KOPT-K1 (cell line): ENCODE measurements around the gene NFKB2.
A peak's percentile ranks its signal among the peaks of the same experiment; 100 is the strongest.

Experiments used
- H3K27ac ChIP-seq: fragments of 200-600 bp; sonication (generic); 2 replicates; pipeline ENCODE4 v1.5.1; 2016; ENCODE audit warnings: antibody characterized with exemption, mild to moderate bottlenecking, low read depth, low read length; ENCODE audit not compliant: poor library complexity, severe bottlenecking
- H3K36me3 ChIP-seq: fragments of 200-600 bp; sonication (generic); 2 replicates; pipeline ENCODE4 v1.5.1; 2017; ENCODE audit warnings: antibody characterized with exemption, mild to moderate bottlenecking, low read length, moderate library complexity; ENCODE audit not compliant: insufficient read depth
- H3K9me3 ChIP-seq: fragments of 200-600 bp; sonication (generic); 2 replicates; pipeline ENCODE4 v1.5.1; 2017; ENCODE audit warnings: antibody characterized with exemption, low read length, mild to moderate bottlenecking; ENCODE audit not compliant: insufficient read depth, poor library complexity, severe bottlenecking

NFKB2 gene

GRCh38 chr10:102395400-102396316, at the start of gene NFKB2:
Gene NFKB2, plus strand, starts transcription at chr10:102395705. Its CDS starts 255 bp downstream, at chr10:102395960.
- Histone ChIP-seq H3K9me3 (no peaks in the 10 kb centered on the region), H3K27ac (peak within 1 kb of the TSS; percentile 66), H3K36me3 (no peaks in the 10 kb centered on the region)

GRCh38 chr10:102347236-102347828, 48.2 kb upstream of the NFKB2 start:
- H3K9me3 ChIP-seq = no peaks in the 10 kb centered on the region
- no peak overlapping the region for H3K27ac ChIP-seq
- peaks cover 63% of the 10 kb centered on the region for H3K36me3 ChIP-seq

GRCh38 chr10:102352066-102352715, 43.3 kb upstream of the NFKB2 start:
- H3K36me3 ChIP-seq = peaks cover 72% of the 10 kb centered on the region
- no peaks in the 10 kb centered on the region for H3K9me3 ChIP-seq
- no peak overlapping the region for H3K27ac ChIP-seq

- H3K27ac ChIP-seq = no peak overlapping the region
- peaks cover 76% of the 10 kb centered on the region for H3K36me3 ChIP-seq
- H3K9me3 ChIP-seq = no peaks in the 10 kb centered on the region
Observed at GRCh38 chr10:102354451-102354850, 41.1 kb upstream of the NFKB2 start.

- H3K36me3 ChIP-seq = peaks cover 91% of the 10 kb centered on the region
- no peaks in the 10 kb centered on the region for H3K9me3 ChIP-seq
- no peak overlapping the region for H3K27ac ChIP-seq
Observed at GRCh38 chr10:102358712-102359382, 36.7 kb upstream of the NFKB2 start.

- H3K9me3 ChIP-seq = no peaks in the 10 kb centered on the region
- H3K36me3 ChIP-seq = peaks cover 93% of the 10 kb centered on the region
- no peak overlapping the region for H3K27ac ChIP-seq
Observed at GRCh38 chr10:102367441-102367840, 28.1 kb upstream of the NFKB2 start.

GRCh38 chr10:102368077-102368476, 27.4 kb upstream of the NFKB2 start:
- no peaks in the 10 kb centered on the region for H3K9me3 ChIP-seq
- no peak overlapping the region for H3K27ac ChIP-seq
- peaks cover 93% of the 10 kb centered on the region for H3K36me3 ChIP-seq

- peaks cover 100% of the 10 kb centered on the region for H3K36me3 ChIP-seq
Observed at GRCh38 chr10:102371295-102371694, 24.2 kb upstream of the NFKB2 start.

GRCh38 chr10:102375250-102375649, 20.3 kb upstream of the NFKB2 start:
- Histone ChIP-seq H3K36me3 (peaks cover 97% of the 10 kb centered on the region), H3K9me3 (no peaks in the 10 kb centered on the region), H3K27ac (no peak overlapping the region)

More at GRCh38 chr10:102371295-102371694, 24.2 kb upstream of the NFKB2 start:
- no peak overlapping the region for H3K27ac ChIP-seq
- H3K9me3 ChIP-seq = no peaks in the 10 kb centered on the region

- Histone ChIP-seq H3K27ac (no peak overlapping the region), H3K9me3 (no peaks in the 10 kb centered on the region), H3K36me3 (peaks cover 97% of the 10 kb centered on the region)
Observed at GRCh38 chr10:102375867-102376266, 19.6 kb upstream of the NFKB2 start.

- H3K36me3 ChIP-seq = peaks cover 97% of the 10 kb centered on the region
- H3K9me3 ChIP-seq = no peaks in the 10 kb centered on the region
- no peak overlapping the region for H3K27ac ChIP-seq
Observed at GRCh38 chr10:102376901-102377300, 18.6 kb upstream of the NFKB2 start.

GRCh38 chr10:102379383-102379782, 16.1 kb upstream of the NFKB2 start:
- H3K9me3 ChIP-seq = no peaks in the 10 kb centered on the region
- peaks cover 92% of the 10 kb centered on the region for H3K36me3 ChIP-seq
- H3K27ac ChIP-seq = no peak overlapping the region

GRCh38 chr10:102381983-102382382, 13.5 kb upstream of the NFKB2 start:
- H3K27ac ChIP-seq = no peak overlapping the region
- H3K36me3 ChIP-seq = peaks cover 66% of the 10 kb centered on the region
- no peaks in the 10 kb centered on the region for H3K9me3 ChIP-seq

GRCh38 chr10:102382871-102383270, 12.6 kb upstream of the NFKB2 start:
- Histone ChIP-seq H3K36me3 (peaks cover 58% of the 10 kb centered on the region), H3K27ac (no peak overlapping the region), H3K9me3 (no peaks in the 10 kb centered on the region)

GRCh38 chr10:102384053-102384452, 11.5 kb upstream of the NFKB2 start:
- peaks cover 48% of the 10 kb centered on the region for H3K36me3 ChIP-seq
- H3K27ac ChIP-seq = no peak overlapping the region
- no peaks in the 10 kb centered on the region for H3K9me3 ChIP-seq
